ENCODE data around the gene RRP12.

DNA sequence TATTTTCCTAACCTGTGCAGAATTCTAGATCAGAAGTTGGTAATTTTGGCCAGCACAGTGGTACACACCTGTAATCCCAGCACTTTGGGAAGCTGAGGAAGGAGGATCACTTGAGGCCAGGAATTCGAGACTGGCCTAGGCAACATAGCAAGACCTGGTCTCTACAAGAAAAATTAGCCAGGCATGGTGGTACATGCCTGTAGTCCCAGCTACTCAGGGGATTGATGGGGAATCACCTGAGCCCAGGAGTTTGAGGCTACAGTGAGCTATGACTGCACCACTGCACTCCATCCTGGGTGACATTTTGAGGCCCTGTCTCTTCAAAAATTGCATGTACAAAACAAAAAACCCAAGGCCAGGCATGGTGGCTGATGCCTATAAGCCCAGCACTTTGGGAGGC lies 33.4 kb upstream of the RRP12 start:
- TF ChIP-seq, protein P1, sequence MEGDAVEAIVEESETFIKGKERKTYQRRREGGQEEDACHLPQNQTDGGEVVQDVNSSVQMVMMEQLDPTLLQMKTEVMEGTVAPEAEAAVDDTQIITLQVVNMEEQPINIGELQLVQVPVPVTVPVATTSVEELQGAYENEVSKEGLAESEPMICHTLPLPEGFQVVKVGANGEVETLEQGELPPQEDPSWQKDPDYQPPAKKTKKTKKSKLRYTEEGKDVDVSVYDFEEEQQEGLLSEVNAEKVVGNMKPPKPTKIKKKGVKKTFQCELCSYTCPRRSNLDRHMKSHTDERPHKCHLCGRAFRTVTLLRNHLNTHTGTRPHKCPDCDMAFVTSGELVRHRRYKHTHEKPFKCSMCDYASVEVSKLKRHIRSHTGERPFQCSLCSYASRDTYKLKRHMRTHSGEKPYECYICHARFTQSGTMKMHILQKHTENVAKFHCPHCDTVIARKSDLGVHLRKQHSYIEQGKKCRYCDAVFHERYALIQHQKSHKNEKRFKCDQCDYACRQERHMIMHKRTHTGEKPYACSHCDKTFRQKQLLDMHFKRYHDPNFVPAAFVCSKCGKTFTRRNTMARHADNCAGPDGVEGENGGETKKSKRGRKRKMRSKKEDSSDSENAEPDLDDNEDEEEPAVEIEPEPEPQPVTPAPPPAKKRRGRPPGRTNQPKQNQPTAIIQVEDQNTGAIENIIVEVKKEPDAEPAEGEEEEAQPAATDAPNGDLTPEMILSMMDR (conservative IDR thresholded peaks at IDR 0.05; ENCODE audit: low read depth, low read length), result no peak
- no peak for TF ChIP-seq EZH2 (IDR thresholded peaks at IDR 0.05; ENCODE audit: borderline replicate concordance, low read depth, low read length, poor library complexity, severe bottlenecking)
